ENCODE results near the gene LRPAP1.

The LRPAP1 gene

GRCh38 chr4:3502941-3503936 is 29.0 kb downstream of the LRPAP1 start:
- FAIRE-seq (no peak), DNase-seq (ENCODE audit: low spot score) (no peak)

DNA sequence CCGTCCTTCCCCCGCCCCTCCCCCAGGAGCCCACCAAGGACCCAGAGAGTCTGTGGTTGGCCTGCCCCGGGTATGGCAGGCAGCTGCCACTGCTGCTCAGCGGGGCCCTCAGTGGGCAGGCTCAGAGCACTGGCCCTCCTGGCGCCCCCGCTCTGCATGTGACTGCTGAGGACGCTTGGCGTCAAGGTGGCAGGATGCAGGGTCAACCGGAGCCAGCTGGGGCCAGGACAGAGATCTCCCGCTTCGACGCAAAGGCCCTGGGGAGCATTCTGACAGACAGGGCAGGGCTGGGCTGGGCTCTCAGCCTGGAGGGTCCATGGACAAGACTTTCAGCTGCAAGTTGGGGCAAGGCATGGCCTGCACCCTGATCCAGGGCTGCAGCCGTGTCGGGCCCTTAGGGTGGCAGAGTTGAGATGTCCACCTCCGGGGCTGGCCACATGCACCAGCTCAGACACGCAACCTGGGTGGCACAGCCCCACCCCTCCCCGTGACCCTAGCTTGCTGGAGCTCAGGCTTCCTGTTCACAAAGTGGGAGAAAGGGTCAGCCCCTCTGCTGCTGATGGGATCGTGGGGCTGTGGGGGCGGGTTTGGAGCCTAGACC is 30.3 kb downstream of the LRPAP1 start:
- DNase-seq (ENCODE audit: low spot score) (no peak), FAIRE-seq (no peak)

DNA sequence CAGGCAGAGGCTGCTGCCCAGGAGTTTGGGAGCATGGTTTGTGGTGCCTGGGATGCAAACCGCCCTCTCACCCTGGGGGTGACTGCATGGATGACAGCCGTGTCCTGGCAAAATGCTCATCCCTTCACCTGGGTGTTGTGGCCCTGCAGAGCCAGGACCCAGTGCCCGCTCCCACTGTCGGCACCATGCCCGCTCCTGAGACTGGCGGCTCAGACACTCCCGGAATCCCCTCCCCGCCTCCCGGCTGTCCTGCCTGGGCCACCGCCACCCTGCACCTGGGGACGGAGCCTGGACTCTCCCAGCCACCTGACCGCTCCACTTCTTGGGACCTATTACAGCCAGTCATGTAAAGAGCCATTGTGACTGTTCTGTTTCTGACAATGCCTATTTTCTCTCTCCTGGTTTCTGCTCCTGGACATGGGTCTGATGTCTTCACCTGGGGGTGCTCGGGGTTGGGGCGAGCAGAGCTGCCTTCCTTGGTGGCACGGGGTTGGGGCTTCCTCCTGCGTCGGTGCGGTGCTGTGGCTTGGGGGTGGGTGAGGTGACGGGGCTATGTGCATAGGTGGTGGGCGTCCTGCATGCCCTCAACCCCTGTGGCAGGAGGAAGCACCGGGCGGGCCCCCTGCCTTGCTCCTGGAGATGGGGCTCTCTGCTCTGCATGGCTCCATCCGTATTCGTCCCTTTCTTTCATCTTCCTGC is 30.9 kb downstream of the LRPAP1 start:
- DNase-seq (ENCODE audit: low spot score) (no peak), FAIRE-seq (no peak)

DNA sequence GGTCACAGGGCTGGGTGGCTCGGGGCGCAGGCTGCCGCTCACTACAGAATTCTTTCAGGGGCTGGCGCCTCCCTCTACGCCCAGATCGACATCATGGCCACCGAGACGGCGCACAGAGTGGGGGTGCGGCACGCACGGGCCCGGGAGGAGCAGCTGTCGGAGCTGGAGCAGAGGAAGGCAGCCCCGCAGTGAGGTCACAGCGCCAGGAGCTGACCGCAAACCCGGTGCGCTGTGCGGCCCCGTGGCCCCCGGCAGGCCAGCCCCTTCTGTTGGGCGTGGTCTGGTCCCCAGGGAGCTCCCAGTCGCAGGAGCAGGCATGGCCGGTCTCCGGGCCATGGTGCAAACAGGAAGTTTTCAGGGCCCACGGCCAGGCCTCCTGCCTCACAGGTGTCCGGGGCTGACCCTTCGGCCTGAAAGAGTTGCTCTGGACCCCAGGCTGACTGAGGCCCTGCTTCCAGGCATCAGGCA is 31.6 kb downstream of the LRPAP1 start:
- FAIRE-seq (no peak), DNase-seq (ENCODE audit: low spot score) (no peak)

DNA sequence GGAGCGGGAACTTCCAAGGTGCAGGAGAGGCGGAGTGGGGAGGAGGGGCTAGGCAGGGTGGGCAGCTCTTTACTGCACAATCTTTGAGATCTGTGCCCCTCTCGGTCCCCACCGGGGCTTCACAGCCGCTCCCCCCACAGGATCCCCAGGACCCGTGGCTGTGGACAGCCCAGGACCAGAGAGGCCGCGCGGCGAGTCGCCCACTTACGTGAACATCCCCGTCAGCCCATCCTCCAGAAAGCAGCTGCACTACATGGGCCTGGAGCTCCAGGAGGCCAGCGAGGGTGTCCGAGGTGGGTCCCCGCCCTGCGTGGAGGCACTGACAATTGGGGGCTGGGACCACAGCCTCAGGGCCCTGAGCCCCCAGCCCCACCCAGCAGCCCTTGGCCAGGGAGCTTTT is 32.1 kb downstream of the LRPAP1 start:
- no peak for DNase-seq (ENCODE audit: low spot score)
- no peak for FAIRE-seq

GRCh38 chr4:3499710-3500109 is 32.5 kb downstream of the LRPAP1 start:
- DNase-seq (ENCODE audit: low spot score) = no peak
- FAIRE-seq = no peak

GRCh38 chr4:3498901-3499510 is 33.2 kb downstream of the LRPAP1 start:
- no peak for FAIRE-seq
- DNase-seq (ENCODE audit: low spot score) = no peak

- FAIRE-seq (no peak), DNase-seq (ENCODE audit: low spot score) (no peak)
These were observed 33.8 kb downstream of the LRPAP1 start for GRCh38 chr4:3498407-3498806.

DNA sequence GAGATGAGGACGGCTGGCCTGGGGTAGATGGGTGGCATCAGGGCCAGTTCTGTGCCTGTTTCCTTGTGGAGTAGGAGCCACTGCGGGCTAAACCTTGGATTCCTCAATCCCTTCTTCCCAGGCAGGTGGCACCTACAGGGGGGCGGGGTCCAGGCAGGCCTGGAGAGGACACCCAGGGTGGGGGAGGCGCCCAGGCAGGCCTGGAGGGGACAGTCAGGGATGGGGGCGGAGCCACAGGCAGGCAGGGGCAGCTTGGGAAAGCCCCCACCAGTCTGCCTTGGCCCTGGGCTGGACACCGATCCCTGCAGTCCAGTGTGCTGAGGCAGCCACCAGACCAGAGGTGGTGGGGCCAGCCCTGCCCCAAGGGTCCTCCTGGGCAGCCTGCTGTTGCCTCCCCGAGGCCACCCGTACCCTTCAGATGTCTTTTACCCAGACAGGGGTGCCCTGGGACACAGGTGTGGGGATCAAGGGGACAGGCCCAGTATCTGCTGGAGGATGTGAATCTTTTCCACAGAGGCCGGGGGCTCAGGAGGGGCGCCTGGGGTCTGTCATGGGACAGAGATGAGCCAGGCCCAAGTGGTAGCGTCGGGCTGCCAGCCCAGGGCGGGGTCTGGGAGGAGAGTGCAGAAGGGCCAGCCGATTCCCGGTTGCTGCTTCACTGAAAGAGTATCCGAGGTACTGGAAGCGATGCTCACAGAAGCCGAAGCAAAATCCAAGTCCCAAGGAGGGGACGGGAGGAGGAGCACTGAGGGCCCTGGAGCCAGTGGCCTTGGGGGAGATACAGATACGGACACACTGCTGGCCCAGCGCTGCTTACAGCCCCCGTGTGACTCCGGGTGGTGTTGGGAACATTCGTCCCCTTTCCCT is 34.5 kb downstream of the LRPAP1 start:
- DNase-seq (ENCODE audit: low spot score) (no peak), FAIRE-seq (no peak)

- FAIRE-seq (no peak), DNase-seq (ENCODE audit: low spot score) (no peak)
These were observed 35.1 kb downstream of the LRPAP1 start for GRCh38 chr4:3497095-3497494.

GRCh38 chr4:3496021-3496420 is 36.2 kb downstream of the LRPAP1 start:
- no peak for FAIRE-seq
- DNase-seq (ENCODE audit: low spot score) = no peak

DNA sequence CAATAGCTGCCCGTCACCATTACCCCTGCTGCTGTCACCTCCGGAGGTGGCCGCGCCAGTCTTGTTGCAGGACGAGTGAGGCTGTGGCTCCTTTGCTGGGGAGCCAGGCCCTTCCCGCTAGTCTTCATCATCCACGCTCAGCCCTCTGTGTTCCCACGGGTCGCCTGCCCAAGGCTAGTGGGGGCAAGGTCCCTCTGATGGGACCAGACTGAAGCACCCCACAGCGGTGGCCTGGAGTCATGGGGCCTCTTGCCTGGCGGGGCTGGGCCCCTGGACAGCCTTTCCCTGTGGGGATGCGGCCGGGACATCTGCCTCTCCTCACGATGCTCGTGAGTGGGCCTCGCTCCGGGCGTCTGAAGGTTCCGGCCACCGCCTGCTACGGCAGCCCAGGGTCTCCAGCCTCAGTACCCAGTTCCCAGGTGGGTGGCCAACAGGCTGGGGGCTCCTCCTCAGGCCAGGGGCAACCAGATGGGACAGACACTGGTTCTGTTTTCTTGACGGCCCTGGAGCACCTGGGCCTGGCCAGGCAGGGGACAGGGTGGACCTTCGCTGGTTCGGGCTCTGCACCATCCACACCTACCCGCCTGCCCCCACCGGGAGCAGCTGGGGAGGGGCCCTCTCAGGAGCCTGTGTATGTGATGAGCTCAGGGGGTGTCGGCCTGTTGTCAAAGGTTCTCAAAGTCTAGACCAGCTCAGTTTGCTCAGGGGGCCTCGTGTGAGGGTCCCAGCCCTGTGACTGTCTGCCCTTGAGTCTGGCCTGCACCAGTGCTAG is 36.8 kb downstream of the LRPAP1 start:
- DNase-seq (ENCODE audit: low spot score) (no peak), FAIRE-seq (no peak)

GRCh38 chr4:3494462-3494871 is 37.8 kb downstream of the LRPAP1 start:
- no peak for FAIRE-seq
- no peak for DNase-seq (ENCODE audit: low spot score)

DNA sequence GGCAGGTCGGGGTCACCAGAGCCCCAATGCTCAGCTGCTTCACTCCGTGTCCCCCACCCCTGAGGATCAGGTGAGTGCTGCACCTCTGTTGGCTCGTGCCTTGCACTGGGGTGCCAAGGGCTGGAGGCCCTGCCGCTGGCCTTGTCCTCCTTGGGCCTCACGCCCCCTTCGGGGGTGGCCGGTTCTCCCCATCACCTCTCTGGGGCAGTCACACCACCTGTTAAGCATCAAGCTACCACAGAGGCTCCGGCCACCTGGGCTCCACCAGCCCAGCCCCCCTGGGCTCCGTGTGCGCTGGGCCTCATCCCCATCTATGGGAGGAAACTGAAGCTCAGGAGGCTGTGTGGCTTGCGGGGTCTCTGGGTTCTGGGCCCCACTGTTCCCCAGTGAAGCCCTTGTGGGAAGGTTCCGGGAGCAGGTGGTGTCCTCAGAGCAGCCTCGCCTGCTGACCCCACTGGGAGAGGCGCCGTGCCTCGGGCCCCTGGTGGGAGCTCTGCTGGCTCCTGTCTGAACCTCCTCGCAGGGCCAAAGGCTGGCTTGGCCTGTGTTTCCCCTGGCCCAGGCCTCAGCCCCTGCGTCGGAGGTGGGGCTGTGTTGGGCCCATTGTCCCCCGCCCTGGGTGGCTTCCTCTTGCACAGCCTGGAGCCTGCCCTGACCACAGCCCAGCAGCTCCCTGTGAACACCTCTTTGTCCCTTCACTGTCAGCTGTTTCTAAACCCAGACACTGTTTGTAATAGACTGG is 38.3 kb downstream of the LRPAP1 start:
- FAIRE-seq = no peak
- DNase-seq (ENCODE audit: low spot score) = no peak

DNA sequence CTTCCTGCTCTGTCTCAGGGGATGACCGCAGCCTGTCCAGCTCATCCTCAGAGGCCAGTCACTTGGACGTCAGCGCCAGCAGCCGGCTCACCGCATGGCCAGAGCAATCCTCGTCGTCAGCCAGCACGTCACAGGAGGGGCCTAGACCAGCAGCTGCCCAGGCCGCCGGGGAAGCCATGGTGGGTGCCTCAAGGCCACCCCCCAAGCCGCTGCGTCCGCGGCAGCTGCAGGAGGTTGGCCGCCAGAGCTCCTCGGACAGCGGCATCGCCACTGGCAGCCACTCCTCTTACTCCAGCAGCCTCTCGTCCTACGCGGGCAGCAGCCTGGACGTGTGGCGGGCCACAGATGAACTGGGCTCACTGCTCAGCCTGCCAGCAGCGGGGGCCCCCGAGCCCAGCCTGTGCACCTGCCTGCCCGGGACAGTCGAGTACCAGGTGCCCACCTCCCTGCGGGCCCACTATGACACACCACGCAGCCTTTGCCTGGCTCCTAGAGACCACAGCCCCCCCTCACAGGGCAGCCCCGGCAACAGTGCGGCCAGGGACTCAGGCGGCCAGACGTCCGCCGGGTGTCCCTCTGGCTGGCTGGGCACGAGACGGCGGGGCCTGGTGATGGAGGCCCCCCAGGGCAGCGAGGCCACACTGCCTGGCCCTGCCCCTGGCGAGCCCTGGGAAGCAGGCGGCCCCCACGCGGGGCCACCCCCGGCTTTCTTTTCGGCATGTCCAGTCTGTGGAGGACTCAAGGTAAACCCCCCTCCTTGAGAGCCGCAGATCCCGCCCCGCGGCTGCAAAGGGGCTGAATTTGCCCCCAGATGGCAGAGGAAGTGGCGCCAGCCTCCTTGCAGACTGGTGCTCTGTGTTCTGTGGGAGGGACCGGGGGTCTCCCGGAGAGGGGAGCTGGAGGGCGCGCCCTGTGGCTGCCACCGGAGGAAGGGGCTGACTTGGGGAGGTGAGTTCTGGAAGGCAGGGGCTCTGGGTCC is 39.2 kb downstream of the LRPAP1 start:
- FAIRE-seq (no peak), DNase-seq (ENCODE audit: low spot score) (no peak)

GRCh38 chr4:3491681-3492405 is 40.4 kb downstream of the LRPAP1 start:
- DNase-seq (ENCODE audit: low spot score) (no peak), FAIRE-seq (no peak)

DNA sequence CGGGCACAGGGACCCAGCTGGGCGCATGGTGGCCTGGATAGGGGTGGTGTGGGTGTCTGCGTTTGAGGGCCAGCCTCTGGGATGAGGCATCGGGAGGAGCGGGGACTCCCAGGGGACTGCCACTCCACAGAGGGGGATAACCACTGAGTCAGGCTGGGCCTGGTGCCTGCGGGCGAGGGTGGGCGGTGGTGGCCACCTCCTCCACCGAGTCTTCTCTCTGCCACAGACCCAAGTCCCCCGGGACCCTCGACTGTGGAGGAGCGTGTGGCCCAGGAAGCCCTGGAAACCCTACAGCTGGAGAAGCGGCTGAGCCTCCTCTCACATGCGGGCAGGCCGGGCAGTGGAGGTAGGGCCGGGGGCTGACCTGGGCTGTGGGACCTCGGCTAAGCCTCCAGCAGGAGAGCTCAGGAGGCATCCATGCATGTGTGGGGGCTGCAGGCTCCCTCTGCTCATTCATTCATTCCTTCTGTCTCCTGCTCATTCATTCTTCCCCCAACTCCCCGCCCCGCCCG is 42.7 kb downstream of the LRPAP1 start:
- no peak for DNase-seq (ENCODE audit: low spot score)
- no peak for FAIRE-seq
